Ishikawa (cell line): ENCODE data around the gene BCAR1.

Experiments
- CEBPB ChIP-seq: IDR thresholded peaks from 2 replicates; pipeline ENCODE4 v1.6.1; 2012
- EGR1 ChIP-seq: IDR thresholded peaks from 2 replicates; pipeline ENCODE4 v1.6.1; 2012
- EP300 ChIP-seq: IDR thresholded peaks from 2 replicates; pipeline ENCODE4 v1.6.1; 2012; ENCODE audit warnings: borderline replicate concordance
- FOXM1 ChIP-seq: IDR thresholded peaks from 2 replicates; pipeline ENCODE4 v1.6.1; 2012; ENCODE audit warnings: low read depth, borderline replicate concordance
- MAX ChIP-seq: IDR thresholded peaks from 2 replicates; pipeline ENCODE4 v1.6.1; 2012
- NFIC ChIP-seq: IDR thresholded peaks from 2 replicates; pipeline ENCODE4 v1.6.1; 2012
- RAD21 ChIP-seq: IDR thresholded peaks from 2 replicates; pipeline ENCODE4 v1.6.1; 2012; ENCODE audit warnings: low read depth
- REST ChIP-seq: IDR thresholded peaks from 2 replicates; pipeline ENCODE4 v1.6.1; 2012; ENCODE audit warnings: low read depth, mild to moderate bottlenecking
- TAF1 ChIP-seq: IDR thresholded peaks from 2 replicates; pipeline ENCODE4 v1.6.1; 2012; ENCODE audit warnings: low read depth, mild to moderate bottlenecking
- TCF12 ChIP-seq: IDR thresholded peaks from 2 replicates; pipeline ENCODE4 v1.6.1; 2012; ENCODE audit warnings: low read depth
- TEAD4 ChIP-seq: IDR thresholded peaks from 2 replicates; pipeline ENCODE4 v1.6.1; 2012
- YY1 ChIP-seq: IDR thresholded peaks from 2 replicates; pipeline ENCODE4 v1.6.1; 2012; ENCODE audit warnings: low read depth
- ZBTB7A ChIP-seq: IDR thresholded peaks from 2 replicates; pipeline ENCODE4 v1.6.1; 2012; ENCODE audit warnings: low read depth

GRCh38 chr16:75272097-75272551, 20.7 kb upstream of the BCAR1 start:
- TF ChIP-seq EP300, result no peak
- no peak for TF ChIP-seq ZBTB7A
- no peak for TF ChIP-seq CEBPB
- no peak for TF ChIP-seq RAD21
- TF ChIP-seq EGR1, result no peak
- TF ChIP-seq REST, result no peak
- no peak for TF ChIP-seq TEAD4
- TF ChIP-seq NFIC, result no peak
- no peak for TF ChIP-seq FOXM1
- no peak for TF ChIP-seq TCF12
- TF ChIP-seq TAF1, result no peak
- TF ChIP-seq YY1, result no peak
- no peak for TF ChIP-seq MAX
